Activated T-helper 1 cell treated with Interleukin-2 at 50 U/mL for 16 hours (primary cell): ENCODE measurements around the gene ZNF71.
A peak's percentile ranks its signal among the peaks of the same experiment; 100 is the strongest.

Source experiments
- DNase-seq: peaks from one replicate; pipeline ENCODE4 v3.0.0-alpha.2; 2020; ENCODE audit warnings: low read depth

The ZNF71 gene

GRCh38 chr19:56594783-56595547, at the start of gene ZNF71:
Gene ZNF71, plus strand, starts transcription at chr19:56595302. Its CDS starts 6,257 bp downstream, at chr19:56601559.
- DNase-seq = peak; percentile 75

GRCh38 chr19:56547535-56547934, 47.6 kb upstream of the ZNF71 start:
- DNase-seq = no peak

GRCh38 chr19:56554272-56554869, 40.7 kb upstream of the ZNF71 start:
- DNase-seq = no peak

- no peak for DNase-seq
Observed at GRCh38 chr19:56562766-56563165, 32.3 kb upstream of the ZNF71 start.

- DNase-seq = no peak
Observed at GRCh38 chr19:56566904-56567273, 28.2 kb upstream of the ZNF71 start.

- peak; percentile 74 for DNase-seq
Observed at GRCh38 chr19:56567274-56568120, 27.6 kb upstream of the ZNF71 start, which contains the start of gene ZNF470. Gene ZNF470, plus strand, starts transcription at chr19:56567468. Its CDS starts 2,844 bp downstream, at chr19:56570312.

- DNase-seq = no peak
Observed at GRCh38 chr19:56572589-56572988, 22.5 kb upstream of the ZNF71 start.

- no peak for DNase-seq
Observed at GRCh38 chr19:56573914-56574313, 21.2 kb upstream of the ZNF71 start.

GRCh38 chr19:56577719-56578602, 17.1 kb upstream of the ZNF71 start:
- no peak for DNase-seq

- no peak for DNase-seq
Observed at GRCh38 chr19:56594446-56594782, 688 bp upstream of the ZNF71 start.

GRCh38 chr19:56595548-56595899, 422 bp downstream of the ZNF71 start:
- no peak for DNase-seq

GRCh38 chr19:56596676-56597075, 1.6 kb downstream of the ZNF71 start:
- no peak for DNase-seq

- DNase-seq = no peak
Observed at GRCh38 chr19:56597696-56598095, 2.6 kb downstream of the ZNF71 start.

GRCh38 chr19:56601375-56601774, 6.3 kb downstream of the ZNF71 start:
- no peak for DNase-seq

GRCh38 chr19:56603829-56604228, 8.7 kb downstream of the ZNF71 start:
- DNase-seq = no peak

- no peak for DNase-seq
Observed at GRCh38 chr19:56608274-56608964, 13.3 kb downstream of the ZNF71 start.

GRCh38 chr19:56611288-56611687, 16.2 kb downstream of the ZNF71 start:
- DNase-seq = no peak

- no peak for DNase-seq
Observed at GRCh38 chr19:56612737-56613136, 17.6 kb downstream of the ZNF71 start.

GRCh38 chr19:56613639-56614038, 18.5 kb downstream of the ZNF71 start:
- no peak for DNase-seq

GRCh38 chr19:56617531-56617930, 22.4 kb downstream of the ZNF71 start:
- no peak for DNase-seq

- DNase-seq = no peak
Observed at GRCh38 chr19:56619121-56619520, 24.0 kb downstream of the ZNF71 start.
